ENCODE data around the gene POLN. TPM values are rescaled to one million over a fixed set of nuclear protein-coding genes. Genes with fewer than 3 reads are reported as not detected.

The POLN gene
- total and polyA plus RNA-seq, 2 experiments from 2014 or later, result 1.8 to 4.0 TPM

DNA sequence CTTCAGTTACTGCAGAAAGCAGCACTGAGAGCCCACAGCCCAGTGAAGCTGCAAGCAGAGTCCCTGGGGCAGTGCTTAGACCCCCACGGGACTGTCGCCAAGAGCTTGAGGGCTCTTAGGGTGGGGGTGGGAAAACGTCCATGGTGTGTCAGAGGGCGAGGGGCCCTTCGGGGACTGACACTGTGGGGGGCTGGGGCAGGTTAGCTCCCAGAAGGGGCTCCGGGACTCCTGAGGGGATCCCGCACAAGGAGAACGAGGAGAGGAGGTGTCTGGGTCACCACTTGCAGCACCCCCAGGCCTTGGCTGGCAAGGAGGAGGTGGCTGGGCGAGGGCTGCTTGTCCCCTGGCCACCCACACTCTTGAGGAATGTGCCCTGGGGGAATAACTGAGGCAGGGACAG is 162.0 kb downstream of the POLN start:
- H4K20me1 ChIP-seq (replicated peaks; ENCODE audit: insufficient read depth), result no peaks in the 10 kb centered on the region
- Mint-ChIP-seq H3K9me3 (no peaks in the 10 kb centered on the region), H3K4me1 (no peaks in the 10 kb centered on the region; the same call in 2 of the 3 replicates), H3K27ac (no peak overlapping the region), H3K27me3 (ENCODE audit: insufficient read depth, low read depth, poor library complexity) (peaks cover 10% of the 10 kb centered on the region), H3K4me3 (no peak overlapping the region), H3K36me3 (ENCODE audit: low read depth) (no peaks in the 10 kb centered on the region; the same call in 2 of the 3 replicates)
- no peaks in the 10 kb centered on the region for H3K79me2 ChIP-seq (replicated peaks; ENCODE audit: insufficient read depth)
- H3K9me2 ChIP-seq (ENCODE audit: insufficient read depth), result no peaks in the 10 kb centered on the region
- H2AFZ ChIP-seq, result no peak overlapping the region
- no peaks in the 10 kb centered on the region for H3K27me3 ChIP-seq (ENCODE audit: insufficient read depth)
- ATAC-seq (no peak), DNase-seq (ENCODE audit: low spot score) (no peak)
- no peak overlapping the region for H3K4me3 ChIP-seq
- TF ChIP-seq, protein P1, sequence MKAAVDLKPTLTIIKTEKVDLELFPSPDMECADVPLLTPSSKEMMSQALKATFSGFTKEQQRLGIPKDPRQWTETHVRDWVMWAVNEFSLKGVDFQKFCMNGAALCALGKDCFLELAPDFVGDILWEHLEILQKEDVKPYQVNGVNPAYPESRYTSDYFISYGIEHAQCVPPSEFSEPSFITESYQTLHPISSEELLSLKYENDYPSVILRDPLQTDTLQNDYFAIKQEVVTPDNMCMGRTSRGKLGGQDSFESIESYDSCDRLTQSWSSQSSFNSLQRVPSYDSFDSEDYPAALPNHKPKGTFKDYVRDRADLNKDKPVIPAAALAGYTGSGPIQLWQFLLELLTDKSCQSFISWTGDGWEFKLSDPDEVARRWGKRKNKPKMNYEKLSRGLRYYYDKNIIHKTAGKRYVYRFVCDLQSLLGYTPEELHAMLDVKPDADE (IDR thresholded peaks at IDR 0.05), result no peak
- TF ChIP-seq EZH2phosphoT487 (IDR thresholded peaks at IDR 0.05; ENCODE audit: unreplicated experiment), result no peak
- TF ChIP-seq JUNB (IDR thresholded peaks at IDR 0.05; ENCODE audit: unreplicated experiment), result no peak
- no peak for TF ChIP-seq EZH2 (IDR thresholded peaks at IDR 0.05; ENCODE audit: low read depth, unreplicated experiment)
- no peak for TF ChIP-seq CREB1 (CRISPR knock-in tag; IDR thresholded peaks at IDR 0.05; ENCODE audit: low read depth)
- no peak for TF ChIP-seq NANOG (IDR thresholded peaks at IDR 0.05; ENCODE audit: borderline replicate concordance)
- no peak for TF ChIP-seq ZNF114 (CRISPR knock-in tag; IDR thresholded peaks at IDR 0.05)
- TF ChIP-seq, protein P2, sequence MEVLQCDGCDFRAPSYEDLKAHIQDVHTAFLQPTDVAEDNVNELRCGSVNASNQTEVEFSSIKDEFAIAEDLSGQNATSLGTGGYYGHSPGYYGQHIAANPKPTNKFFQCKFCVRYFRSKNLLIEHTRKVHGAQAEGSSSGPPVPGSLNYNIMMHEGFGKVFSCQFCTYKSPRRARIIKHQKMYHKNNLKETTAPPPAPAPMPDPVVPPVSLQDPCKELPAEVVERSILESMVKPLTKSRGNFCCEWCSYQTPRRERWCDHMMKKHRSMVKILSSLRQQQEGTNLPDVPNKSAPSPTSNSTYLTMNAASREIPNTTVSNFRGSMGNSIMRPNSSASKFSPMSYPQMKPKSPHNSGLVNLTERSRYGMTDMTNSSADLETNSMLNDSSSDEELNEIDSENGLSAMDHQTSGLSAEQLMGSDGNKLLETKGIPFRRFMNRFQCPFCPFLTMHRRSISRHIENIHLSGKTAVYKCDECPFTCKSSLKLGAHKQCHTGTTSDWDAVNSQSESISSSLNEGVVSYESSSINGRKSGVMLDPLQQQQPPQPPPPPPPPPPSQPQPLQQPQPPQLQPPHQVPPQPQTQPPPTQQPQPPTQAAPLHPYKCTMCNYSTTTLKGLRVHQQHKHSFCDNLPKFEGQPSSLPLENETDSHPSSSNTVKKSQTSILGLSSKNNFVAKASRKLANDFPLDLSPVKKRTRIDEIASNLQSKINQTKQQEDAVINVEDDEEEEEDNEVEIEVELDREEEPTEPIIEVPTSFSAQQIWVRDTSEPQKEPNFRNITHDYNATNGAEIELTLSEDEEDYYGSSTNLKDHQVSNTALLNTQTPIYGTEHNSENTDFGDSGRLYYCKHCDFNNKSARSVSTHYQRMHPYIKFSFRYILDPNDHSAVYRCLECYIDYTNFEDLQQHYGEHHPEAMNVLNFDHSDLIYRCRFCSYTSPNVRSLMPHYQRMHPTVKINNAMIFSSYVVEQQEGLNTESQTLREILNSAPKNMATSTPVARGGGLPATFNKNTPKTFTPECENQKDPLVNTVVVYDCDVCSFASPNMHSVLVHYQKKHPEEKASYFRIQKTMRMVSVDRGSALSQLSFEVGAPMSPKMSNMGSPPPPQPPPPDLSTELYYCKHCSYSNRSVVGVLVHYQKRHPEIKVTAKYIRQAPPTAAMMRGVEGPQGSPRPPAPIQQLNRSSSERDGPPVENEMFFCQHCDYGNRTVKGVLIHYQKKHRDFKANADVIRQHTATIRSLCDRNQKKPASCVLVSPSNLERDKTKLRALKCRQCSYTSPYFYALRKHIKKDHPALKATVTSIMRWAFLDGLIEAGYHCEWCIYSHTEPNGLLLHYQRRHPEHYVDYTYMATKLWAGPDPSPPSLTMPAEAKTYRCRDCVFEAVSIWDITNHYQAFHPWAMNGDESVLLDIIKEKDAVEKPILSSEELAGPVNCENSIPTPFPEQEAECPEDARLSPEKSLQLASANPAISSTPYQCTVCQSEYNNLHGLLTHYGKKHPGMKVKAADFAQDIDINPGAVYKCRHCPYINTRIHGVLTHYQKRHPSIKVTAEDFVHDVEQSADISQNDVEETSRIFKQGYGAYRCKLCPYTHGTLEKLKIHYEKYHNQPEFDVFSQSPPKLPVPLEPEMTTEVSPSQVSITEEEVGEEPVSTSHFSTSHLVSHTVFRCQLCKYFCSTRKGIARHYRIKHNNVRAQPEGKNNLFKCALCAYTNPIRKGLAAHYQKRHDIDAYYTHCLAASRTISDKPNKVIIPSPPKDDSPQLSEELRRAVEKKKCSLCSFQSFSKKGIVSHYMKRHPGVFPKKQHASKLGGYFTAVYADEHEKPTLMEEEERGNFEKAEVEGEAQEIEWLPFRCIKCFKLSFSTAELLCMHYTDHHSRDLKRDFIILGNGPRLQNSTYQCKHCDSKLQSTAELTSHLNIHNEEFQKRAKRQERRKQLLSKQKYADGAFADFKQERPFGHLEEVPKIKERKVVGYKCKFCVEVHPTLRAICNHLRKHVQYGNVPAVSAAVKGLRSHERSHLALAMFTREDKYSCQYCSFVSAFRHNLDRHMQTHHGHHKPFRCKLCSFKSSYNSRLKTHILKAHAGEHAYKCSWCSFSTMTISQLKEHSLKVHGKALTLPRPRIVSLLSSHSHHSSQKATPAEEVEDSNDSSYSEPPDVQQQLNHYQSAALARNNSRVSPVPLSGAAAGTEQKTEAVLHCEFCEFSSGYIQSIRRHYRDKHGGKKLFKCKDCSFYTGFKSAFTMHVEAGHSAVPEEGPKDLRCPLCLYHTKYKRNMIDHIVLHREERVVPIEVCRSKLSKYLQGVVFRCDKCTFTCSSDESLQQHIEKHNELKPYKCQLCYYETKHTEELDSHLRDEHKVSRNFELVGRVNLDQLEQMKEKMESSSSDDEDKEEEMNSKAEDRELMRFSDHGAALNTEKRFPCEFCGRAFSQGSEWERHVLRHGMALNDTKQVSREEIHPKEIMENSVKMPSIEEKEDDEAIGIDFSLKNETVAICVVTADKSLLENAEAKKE (CRISPR knock-in tag; IDR thresholded peaks at IDR 0.05), result no peak
- no peaks in the 10 kb centered on the region for H3F3A ChIP-seq (replicated peaks; ENCODE audit: low read depth)
- no peaks in the 10 kb centered on the region for H3K36me3 ChIP-seq (ENCODE audit: insufficient read depth)
- no peak overlapping the region for H3K4me2 ChIP-seq
- H3K4me1 ChIP-seq (ENCODE audit: insufficient read depth), result no peaks in the 10 kb centered on the region
- no peak overlapping the region for H3K27ac ChIP-seq (ENCODE audit: low read depth)
